Measurements from ENCODE around the gene LINGO4.
"Not testable (repeated sequence)": the region's sequence is repeated elsewhere in the genome, so short reads cannot be mapped to it uniquely, and the experiment has no call there.

Gene LINGO4

DNA sequence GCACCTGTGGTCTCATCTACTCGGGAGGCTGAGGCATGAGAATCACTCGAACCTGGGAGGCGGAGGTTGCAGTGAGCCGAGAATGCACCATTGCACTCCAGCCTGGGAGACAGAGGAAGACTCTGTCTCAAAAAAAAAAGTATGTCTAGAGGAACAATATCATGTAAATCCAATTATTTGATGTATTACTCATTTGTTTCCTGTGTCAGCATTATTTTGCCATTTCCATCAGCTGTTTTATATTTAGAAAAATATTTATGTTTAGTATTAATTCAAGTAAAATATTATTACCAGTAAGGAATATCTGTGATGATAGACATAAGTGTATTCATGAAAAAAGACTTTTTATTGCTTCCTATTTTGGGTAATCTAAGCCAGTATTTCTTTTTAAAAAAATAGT is 27.9 kb downstream of the LINGO4 start:
- no peak for FAIRE-seq

DNA sequence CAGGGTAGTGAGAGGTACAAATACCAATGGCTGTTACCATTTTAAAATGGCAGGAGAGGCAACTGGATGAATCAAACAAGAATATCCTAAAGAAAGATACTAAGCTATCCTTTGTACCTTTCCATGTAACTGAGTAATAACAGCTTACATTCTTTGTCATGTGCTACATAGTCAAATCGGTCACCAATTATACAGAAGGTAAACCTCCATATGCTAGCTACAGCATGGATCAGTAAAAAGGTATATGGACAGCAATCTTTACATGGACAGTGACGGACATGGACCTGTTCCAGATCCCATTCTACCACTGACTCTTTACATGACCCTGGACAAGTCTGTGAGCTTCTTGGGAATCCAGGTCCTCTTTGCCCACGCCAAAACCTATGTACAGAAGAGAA is 28.6 kb downstream of the LINGO4 start:
- no peak for FAIRE-seq

DNA sequence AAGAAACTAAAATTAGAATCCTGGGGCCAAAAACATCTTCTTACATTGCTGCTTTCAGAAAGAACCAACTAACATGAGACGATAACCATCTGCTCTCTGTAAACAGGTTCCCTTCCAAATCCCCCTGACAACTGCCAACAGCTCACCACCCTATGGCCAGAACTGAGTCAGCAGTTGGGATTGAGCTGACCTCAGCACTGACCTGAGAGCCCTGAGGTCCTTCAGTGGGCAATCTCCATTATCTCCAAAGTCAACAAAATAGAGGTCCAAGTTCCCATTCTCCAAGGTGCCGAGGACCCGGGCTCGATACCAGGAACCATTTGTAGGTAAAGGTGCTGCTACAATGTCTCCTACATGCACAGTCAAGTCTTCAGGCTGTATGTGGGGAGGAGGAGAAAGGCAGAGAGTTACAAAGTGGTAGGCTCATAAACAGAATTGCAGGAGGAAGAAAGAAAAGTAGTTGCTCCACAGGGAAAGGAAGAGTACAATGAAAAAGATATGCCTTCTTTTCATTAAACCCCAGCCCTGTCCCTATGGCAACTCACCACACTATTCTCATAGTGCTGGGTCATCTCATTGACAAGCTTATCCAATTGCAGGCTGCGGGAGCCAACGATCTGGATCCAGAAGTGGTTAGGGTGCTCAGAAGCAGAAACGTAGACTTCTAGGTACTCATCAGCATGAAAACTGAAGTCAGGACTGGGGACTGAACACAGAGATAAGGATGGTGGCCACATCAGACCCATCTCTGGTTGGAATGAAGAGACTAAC is 29.1 kb downstream of the LINGO4 start:
- no peak for FAIRE-seq

DNA sequence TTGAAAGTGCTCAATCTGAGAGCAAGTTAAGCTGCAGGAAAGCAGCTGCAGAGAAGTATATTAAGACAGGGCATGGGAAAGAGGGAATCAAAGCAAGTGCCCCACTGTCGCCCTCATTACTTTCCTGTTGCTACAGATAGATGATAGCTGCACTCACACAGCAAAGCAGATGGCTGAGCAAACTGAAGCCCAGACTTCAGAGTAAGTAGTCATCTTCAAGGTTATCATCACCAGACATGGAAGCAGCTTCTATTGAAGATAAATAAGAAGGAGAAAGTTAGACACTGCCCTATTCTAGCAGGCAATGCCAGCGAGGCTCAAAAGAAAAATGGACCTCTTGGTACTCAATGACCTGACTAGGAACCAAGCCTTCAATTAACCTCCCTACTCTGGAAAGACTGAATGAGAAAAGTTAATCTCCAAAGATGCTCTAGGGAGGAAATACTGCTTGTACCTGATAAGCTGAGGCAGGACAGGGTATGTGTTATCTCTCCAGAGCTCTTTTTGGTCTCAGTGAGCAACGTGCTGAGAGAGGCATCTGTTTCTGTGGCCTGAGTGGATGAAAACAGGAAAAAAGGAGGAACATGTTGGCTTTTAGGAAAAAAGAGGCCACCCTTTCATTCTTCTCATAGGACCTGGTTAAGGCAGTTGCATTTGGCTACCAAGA is 30.8 kb downstream of the LINGO4 start:
- no peak for FAIRE-seq

DNA sequence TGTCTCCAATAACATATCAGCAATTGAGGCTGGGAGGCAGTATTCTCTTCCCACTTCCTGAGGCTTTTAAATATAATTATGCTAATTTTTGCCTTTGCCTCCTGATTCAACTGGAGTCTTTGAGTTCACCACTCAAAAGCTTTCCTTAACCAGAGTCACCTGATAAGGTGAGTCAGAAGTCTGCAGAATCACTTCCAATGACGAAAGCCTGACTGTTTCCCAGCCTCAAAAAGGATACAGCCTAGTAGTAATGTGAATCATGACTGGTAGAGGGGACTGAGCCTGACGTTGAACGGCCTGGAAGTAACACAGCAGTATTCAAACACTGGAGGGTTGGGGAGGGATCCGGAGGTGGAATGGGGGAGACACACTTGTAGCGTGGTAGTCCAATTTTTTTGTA is 31.5 kb downstream of the LINGO4 start:
- no peak for FAIRE-seq

DNA sequence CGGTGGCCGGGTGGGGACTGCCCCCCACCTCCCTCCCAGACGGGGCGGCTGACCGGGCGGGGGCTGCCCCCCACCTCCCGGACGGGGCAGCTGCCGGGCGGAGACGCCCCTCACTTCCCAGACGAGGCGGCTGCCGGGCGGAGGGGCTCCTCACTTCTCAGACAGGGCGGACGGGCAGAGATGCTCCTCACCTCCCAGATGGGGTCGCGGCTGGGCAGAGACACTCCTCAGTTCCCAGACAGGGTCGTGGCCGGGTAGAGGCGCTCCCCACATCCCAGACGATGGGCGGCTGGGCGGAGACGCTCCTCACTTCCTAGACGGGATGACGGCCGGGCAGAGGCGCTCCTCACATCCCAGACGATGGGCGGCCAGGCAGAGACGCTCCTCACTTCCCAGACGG is 35.9 kb downstream of the LINGO4 start:
- FAIRE-seq: not testable (repeated sequence)

DNA sequence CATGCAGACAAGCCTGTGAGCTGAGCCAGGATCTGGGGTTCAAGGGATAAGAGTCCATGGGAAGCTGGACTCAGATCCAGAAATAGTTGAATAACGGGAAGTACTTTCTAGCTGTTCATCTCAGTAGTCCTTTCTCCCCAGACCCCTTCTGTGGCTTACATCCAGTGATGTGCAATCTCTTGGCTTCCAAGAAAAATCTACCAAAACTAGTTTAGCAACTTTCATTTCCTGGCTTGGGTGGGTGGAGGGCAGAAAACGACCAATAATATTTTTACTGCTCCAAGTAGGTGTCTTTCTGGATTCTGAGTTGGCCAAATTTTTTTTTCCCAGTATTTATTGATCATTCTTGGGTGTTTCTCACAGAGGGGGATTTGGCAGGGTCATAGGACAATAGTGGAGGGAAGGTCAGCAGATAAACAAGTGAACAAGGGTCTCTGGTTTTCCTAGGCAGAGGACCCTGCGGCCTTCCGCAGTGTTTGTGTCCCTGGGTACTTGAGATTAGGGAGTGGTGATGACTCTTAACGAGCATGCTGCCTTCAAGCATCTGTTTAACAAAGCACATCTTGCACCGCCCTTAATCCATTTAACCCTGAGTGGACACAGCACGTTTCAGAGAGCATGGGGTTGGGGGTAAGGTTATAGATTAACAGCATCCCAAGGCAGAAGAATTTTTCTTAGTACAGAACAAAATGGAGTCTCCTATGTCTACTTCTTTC is 36.7 kb downstream of the LINGO4 start:
- FAIRE-seq: not testable (repeated sequence)

DNA sequence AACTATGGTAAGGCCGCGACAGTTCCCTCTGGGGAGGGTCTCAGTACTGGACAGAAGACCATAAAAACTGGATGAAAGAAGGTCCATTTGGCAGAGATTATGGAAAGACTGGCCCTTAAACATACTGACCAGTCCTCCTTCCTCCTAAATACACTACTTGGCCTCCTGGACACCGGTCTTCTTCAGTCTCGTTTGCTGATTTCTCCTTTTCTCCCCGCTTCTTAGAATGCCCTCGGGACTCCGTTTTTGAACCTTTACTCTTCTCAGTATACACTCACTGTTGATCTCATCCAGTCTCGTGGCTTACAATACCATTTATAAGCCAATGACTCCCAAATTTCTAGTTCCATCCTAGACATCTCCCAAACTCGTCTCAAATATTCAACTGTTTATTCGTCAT is 41.2 kb downstream of the LINGO4 start:
- FAIRE-seq: no peak

DNA sequence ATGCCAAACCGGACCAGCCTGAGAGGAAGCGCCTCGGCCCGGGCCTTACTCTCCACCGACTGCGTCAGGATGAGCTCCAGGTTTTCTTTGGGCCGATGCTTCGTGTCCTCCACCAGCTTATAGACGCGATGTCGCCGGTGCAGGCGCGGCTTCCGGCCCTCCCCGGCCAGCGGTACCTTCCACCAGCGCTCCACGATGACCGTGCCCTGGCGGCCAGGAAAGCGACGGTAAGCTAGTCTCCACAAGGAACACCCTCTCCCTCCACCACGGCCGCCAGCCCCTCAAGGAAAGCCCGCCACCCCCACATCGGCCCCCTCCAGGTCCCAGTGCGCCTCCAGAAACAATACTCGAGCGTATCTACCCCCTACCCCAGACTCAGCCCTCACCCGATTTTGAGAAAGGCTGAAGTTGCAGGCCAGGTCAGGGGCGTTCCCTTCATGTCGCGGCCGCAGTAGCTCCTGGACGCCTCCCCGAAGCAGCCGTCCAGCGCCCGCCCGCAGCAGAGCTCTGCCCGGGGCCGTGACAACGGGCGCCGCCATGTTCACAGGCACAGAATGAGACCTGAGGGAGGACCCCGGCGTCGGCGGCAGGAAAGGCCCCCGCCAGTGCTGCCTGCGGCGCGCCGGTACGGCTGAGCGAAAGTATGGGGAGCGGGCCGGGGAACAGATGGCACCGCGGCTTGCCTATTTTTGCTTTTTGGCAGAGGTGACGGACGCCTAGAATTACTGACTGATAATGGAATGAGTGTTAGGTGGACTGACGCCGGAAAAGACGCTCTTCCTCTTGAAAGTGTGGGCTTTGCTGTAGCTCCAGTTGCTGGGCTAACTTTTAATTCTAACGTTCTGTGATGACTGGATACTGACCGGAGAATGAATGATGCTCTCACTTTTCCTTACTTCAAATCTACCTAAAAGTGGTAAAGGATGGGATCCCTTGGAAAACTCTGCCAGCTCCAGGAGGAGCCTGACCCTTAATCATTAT is 42.0 kb downstream of the LINGO4 start, which contains the start of gene MRPL9:
Gene MRPL9, minus strand, starts transcription at position 556 of the 981 bp plus-strand sequence. Its CDS starts 17 bp downstream, at position 539.
- peak; percentile 21 for FAIRE-seq

DNA sequence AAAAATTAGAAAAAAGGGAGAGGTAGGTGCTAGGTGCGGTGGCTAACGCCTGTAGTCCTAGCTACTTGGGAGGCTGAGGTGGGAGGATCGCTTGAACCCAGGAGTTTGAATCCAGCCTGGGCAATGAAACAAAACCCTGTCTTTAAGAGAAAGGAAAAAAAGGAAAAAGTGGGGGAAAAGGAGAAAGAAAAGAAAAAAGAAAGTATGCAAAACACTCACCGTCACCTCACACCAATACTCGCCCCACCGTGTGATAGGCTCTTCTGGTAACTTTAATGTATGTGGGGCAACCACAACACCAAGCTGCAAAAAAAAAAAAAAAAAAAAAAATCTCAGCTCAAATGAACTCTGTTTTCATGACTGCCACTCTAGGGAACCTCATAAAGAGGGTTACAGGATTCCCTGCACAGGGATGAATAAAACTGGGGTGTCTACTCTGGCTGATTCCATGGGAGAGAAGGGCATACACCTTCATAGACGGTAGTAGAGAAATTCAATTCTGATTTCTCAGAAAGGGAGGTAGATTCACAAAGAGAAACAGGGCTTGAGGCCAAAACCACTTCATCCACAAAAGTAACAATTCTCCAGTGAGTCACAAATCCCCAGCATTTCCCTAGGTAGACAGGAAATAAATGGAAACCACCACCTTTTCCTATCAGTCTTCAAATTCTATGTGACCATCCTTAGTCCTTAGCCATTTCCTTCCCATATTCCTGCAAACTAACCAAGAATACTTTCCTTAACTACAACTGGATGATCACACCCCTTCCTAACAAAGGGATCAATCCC is 44.4 kb downstream of the LINGO4 start:
- no peak for FAIRE-seq

DNA sequence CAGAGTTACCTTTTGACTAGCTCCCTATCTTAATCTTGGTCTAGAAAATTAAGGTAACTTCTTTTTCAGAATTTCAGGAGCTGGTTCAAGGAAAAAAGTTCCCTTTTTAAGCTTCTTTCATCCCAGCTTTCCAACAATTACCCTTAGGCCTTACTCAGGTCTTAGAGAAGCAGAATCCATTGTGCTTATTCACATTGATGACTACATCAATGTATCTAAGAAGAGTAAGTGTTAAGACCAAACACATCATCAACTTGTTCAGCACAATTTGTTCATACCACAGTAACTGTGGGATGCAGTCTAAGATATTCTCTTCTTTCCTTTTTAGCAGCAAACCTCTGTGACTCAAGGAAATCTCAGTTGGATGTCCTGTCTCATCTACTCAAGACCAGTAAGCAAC is 46.0 kb downstream of the LINGO4 start:
- FAIRE-seq: no peak

DNA sequence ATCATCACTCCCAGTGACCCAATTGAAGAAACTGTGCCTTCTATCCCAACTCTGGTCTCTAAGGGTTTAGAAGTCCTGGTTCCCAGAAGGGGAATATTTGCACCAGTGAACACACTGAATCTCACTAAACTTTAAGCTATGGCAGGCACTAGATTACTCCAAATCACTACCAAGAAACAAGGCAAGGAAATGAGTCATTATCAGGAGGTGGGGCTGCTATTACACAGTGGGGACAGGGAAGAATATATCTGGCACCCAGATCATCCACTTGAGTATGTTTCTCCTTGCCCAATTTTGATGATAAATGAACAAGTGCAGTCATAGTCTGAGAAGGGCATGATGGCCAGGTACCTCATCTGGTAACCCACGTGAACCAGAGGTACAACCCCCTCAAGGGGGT is 48.9 kb downstream of the LINGO4 start:
- no peak for FAIRE-seq
